Left ventricle myocardium superior (tissue), 1 donor: ENCODE results near the gene UBR1. TPM values are rescaled to one million over a fixed set of nuclear protein-coding genes. Genes with fewer than 3 reads are reported as not detected.
"Not testable (repeated sequence)": the region's sequence is repeated elsewhere in the genome, so short reads cannot be mapped to it uniquely, and the experiment has no call there.

Experiments used
- ATAC-seq: fragments of 200-7000 bp; cut with Tn5 transposase; one replicate; pipeline ENCODE4 v1.9.1; 2020; ENCODE audit warnings: mild to moderate bottlenecking, moderate library complexity
- DNase-seq: peaks from one replicate; pipeline ENCODE4 v3.0.0-alpha.2; 2020
- intact Hi-C: fragments of 100-400 bp; cut with micrococcal nuclease; formaldehyde crosslinking; loops from one replicate; pipeline ENCODE4 v1.11.0; 2022
- total RNA-seq: library from RNA; stranded (reverse); fragmentation: NEBNext Ultra II Directional; extraction: Animal tissue kit (Norgen Biotek cat#: 25700); gene quantifications from one replicate; pipeline ENCODE4 v1.2.1, GENCODE V29; 2021
- donor health status: DM: no; HTN: yes; CAD: no; lungs with severe emphysema.

The UBR1 gene
- total RNA-seq, 1 donor from 2014 or later: 21.3 TPM

- intact Hi-C loops: loop anchor here (5.0 kb wide), 1 partner anchor 227 kb away; no protein-coding TSS in a partner anchor
- ATAC-seq (peak; percentile 68), DNase-seq (no peak)
These were observed 176.5 kb downstream of the UBR1 start for GRCh38 chr15:42929306-42929848.

GRCh38 chr15:42921342-42921731 lies 184.5 kb downstream of the UBR1 start:
- peak; percentile 47 for DNase-seq
- peak; percentile 25 for ATAC-seq
- intact Hi-C loops: no loop called here

GRCh38 chr15:42920519-42921341 lies 185.1 kb downstream of the UBR1 start, which contains the start of gene TTBK2:
TSS of gene TTBK2 (minus strand) at chr15:42920778. CDS start at chr15:42878617, 42,161 bp downstream.
- DNase-seq (peak; percentile 98), ATAC-seq (peak; percentile 99)
- intact Hi-C loops: no loop called here

GRCh38 chr15:42919799-42920518 lies 185.9 kb downstream of the UBR1 start:
- ATAC-seq: peak; percentile 2
- intact Hi-C loops: no loop called here
- DNase-seq: no peak

GRCh38 chr15:42919308-42919707 lies 186.5 kb downstream of the UBR1 start:
- ATAC-seq (no peak), DNase-seq (no peak)
- intact Hi-C loops: no loop called here

- no peak for ATAC-seq
- no peak for DNase-seq
- intact Hi-C loops: no loop called here
These were observed 187.8 kb downstream of the UBR1 start for GRCh38 chr15:42918047-42918446.

GRCh38 chr15:42915654-42916315 lies 190.1 kb downstream of the UBR1 start:
- DNase-seq (no peak), ATAC-seq (no peak)
- intact Hi-C loops: no loop called here

- ATAC-seq (no peak), DNase-seq (no peak)
- intact Hi-C loops: no loop called here
These were observed 190.9 kb downstream of the UBR1 start for GRCh38 chr15:42914728-42915497.

- no peak for DNase-seq
- ATAC-seq: peak; percentile 45
- intact Hi-C loops: no loop called here
These were observed 194.7 kb downstream of the UBR1 start for GRCh38 chr15:42911058-42911592.

- DNase-seq (no peak), ATAC-seq (no peak)
- intact Hi-C loops: no loop called here
These were observed 197.3 kb downstream of the UBR1 start for GRCh38 chr15:42908538-42908937.

GRCh38 chr15:42903388-42904324 lies 202.2 kb downstream of the UBR1 start:
- DNase-seq: no peak
- intact Hi-C loops: no loop called here
- ATAC-seq: peak; percentile 65

GRCh38 chr15:42893911-42894310 lies 211.9 kb downstream of the UBR1 start:
- ATAC-seq, DNase-seq, intact Hi-C loops: not testable (repeated sequence)

Other genes with a start within 250 kb of the UBR1 start
- 20.9 TPM for gene TTBK2, start 185.3 kb downstream of the UBR1 start, total RNA-seq
- gene TMEM62, start 27.5 kb upstream of the UBR1 start, total RNA-seq: 11.6 TPM
- gene CCNDBP1, start 79.4 kb upstream of the UBR1 start, total RNA-seq: 56.6 TPM
- 0.15 TPM for gene EPB42, start 115.0 kb upstream of the UBR1 start, total RNA-seq
- gene TGM5, start 160.9 kb upstream of the UBR1 start, total RNA-seq: not detected
- gene TGM7, start 196.2 kb upstream of the UBR1 start, total RNA-seq: not detected
- gene LCMT2, start 224.5 kb upstream of the UBR1 start, total RNA-seq: 4.4 TPM